Activated naive CD8-positive, alpha-beta T cell treated with anti-CD3 and anti-CD28 coated beads, Interleukin-2, amount 10 ng/mL, durations not matched to agents 7 days and 5 days (primary cell): ENCODE measurements around the gene IZUMO4. TPM values are rescaled to one million over a fixed set of nuclear protein-coding genes. Genes with fewer than 3 reads are reported as not detected.

Experiments used
- ATAC-seq: fragments of 150-1000 bp; cut with Tn5 transposase; one replicate; pipeline ENCODE4 v1.10.0; 2021; ENCODE audit warnings: low read depth, moderate library complexity
- POLR2A ChIA-PET: fragments of 350-600 bp; sonication (Branson Sonifier 250); formaldehyde crosslinking; loops from one replicate; lab custom pipeline; 2021; ENCODE audit warnings: antibody characterized with exemption; lab: Charles Lee
- DNase-seq: peaks from one replicate; pipeline ENCODE4 v3.0.0; 2021
- H3K27ac Mint-ChIP-seq: one replicate; pipeline ENCODE4 v1.8.0; 2022; ENCODE audit warnings: mild to moderate bottlenecking, mixed read lengths
- H3K27me3 Mint-ChIP-seq: one replicate; pipeline ENCODE4 v1.8.0; 2022; ENCODE audit warnings: mild to moderate bottlenecking, moderate library complexity, mixed read lengths
- H3K36me3 Mint-ChIP-seq: one replicate; pipeline ENCODE4 v1.8.0; 2021; ENCODE audit warnings: mild to moderate bottlenecking, mixed read lengths
- H3K4me1 Mint-ChIP-seq: one replicate; pipeline ENCODE4 v1.8.0; 2021; ENCODE audit warnings: mixed read lengths
- H3K4me3 Mint-ChIP-seq: one replicate; pipeline ENCODE4 v1.8.0; 2022; ENCODE audit warnings: mild to moderate bottlenecking, moderate library complexity, mixed read lengths
- H3K9me3 Mint-ChIP-seq: one replicate; pipeline ENCODE4 v1.8.0; 2021; ENCODE audit warnings: mixed read lengths
- total RNA-seq, 2 experiments: library from RNA; stranded (reverse); gene quantifications; one replicate each; pipeline ENCODE4 v1.2.3, GENCODE V29; 2021

Gene IZUMO4
- total RNA-seq, 2 experiments from 2014 or later = 16.0 to 17.7 TPM

- ATAC-seq (no peak), DNase-seq (no peak)
- H3K9me3 Mint-ChIP-seq = no peaks in the 10 kb centered on the region
- H3K4me1 Mint-ChIP-seq = no peaks in the 10 kb centered on the region
- H3K27ac Mint-ChIP-seq = no peak overlapping the region
- peaks cover 14% of the 10 kb centered on the region for H3K36me3 Mint-ChIP-seq
- H3K27me3 Mint-ChIP-seq = no peaks in the 10 kb centered on the region
- no peak overlapping the region for H3K4me3 Mint-ChIP-seq
- POLR2A ChIA-PET = no interaction called here
These were observed 35.5 kb downstream of the IZUMO4 start for GRCh38 chr19:2132191-2132590.

DNA sequence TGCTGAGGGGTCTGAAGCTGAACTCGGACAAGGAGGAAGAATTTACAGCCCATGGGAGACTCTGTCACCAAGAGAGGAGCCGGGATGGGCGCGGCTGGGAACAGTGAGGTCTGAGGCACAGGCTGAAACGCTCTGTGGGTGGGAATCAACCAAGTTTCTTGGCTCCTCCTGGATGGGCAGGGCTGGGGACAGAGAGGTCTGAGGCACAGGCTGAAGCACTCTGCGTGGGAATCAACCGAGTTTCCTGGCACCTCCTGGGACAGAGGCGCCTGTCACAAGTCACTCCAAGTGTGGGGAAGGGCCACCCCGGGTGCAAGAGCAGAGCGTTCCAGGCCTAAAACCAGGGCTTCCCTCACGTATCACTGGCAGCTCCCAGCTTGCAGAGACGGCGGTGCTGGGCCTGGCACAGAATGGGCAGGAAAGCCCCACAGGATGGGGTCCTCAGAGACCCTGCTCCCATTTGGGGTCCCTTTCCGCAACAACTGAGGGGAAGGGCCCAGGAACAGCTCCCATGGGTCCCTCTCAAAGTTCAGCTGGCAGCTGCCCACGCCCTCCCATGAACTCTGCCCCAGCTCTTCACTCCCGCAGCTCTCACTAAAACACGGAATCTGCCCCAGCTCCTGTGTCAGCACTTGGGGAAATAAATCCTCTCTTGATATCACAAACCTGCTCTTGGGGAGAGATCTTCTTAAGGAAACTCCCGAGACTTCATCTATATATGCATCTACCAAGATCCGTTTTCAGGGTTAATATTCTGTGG lies 36.2 kb downstream of the IZUMO4 start:
- POLR2A ChIA-PET = no interaction called here
- ATAC-seq (no peak), DNase-seq (no peak)
- H3K4me3 Mint-ChIP-seq = no peak overlapping the region
- no peaks in the 10 kb centered on the region for H3K4me1 Mint-ChIP-seq
- H3K27me3 Mint-ChIP-seq = no peaks in the 10 kb centered on the region
- peaks cover 14% of the 10 kb centered on the region for H3K36me3 Mint-ChIP-seq
- no peaks in the 10 kb centered on the region for H3K9me3 Mint-ChIP-seq
- H3K27ac Mint-ChIP-seq = no peak overlapping the region

- H3K27ac Mint-ChIP-seq = no peak overlapping the region
- ATAC-seq (no peak), DNase-seq (no peak)
- peaks cover 2% of the 10 kb centered on the region for H3K4me1 Mint-ChIP-seq
- no peaks in the 10 kb centered on the region for H3K27me3 Mint-ChIP-seq
- no peaks in the 10 kb centered on the region for H3K9me3 Mint-ChIP-seq
- peaks cover 15% of the 10 kb centered on the region for H3K36me3 Mint-ChIP-seq
- no peak overlapping the region for H3K4me3 Mint-ChIP-seq
- POLR2A ChIA-PET = no interaction called here
These were observed 39.0 kb downstream of the IZUMO4 start for GRCh38 chr19:2135474-2136402.

DNA sequence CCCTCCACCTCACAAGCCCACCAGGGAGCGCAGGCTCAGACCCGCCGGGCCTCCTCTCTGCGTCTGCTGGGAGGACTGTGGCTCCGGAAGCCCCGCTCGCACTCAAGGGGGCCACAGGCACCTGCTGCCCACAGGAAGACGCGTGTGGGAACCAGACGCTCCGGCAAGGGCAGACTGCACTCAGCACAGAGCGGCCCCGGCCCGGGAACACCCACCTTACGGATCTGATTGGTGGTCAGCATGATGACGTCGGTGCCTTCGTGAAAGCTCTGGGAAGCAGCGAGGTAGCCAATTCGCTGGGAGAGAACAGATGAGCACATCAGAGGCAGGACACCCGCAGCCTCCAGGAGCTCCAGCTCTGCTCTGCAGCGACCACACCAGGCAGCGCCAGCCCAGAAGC lies 40.1 kb downstream of the IZUMO4 start:
- ATAC-seq (no peak), DNase-seq (no peak)
- peaks cover 3% of the 10 kb centered on the region for H3K4me1 Mint-ChIP-seq

GRCh38 chr19:2138061-2138728 lies 41.5 kb downstream of the IZUMO4 start:
- no peak overlapping the region for H3K4me3 Mint-ChIP-seq
- H3K27ac Mint-ChIP-seq = no peak overlapping the region
- DNase-seq (no peak), ATAC-seq (no peak)
- peaks cover 3% of the 10 kb centered on the region for H3K4me1 Mint-ChIP-seq
- H3K9me3 Mint-ChIP-seq = no peaks in the 10 kb centered on the region
- peaks cover 12% of the 10 kb centered on the region for H3K36me3 Mint-ChIP-seq
- no peaks in the 10 kb centered on the region for H3K27me3 Mint-ChIP-seq
- POLR2A ChIA-PET = no interaction called here

More for the DNA sequence above, 40.1 kb downstream of the IZUMO4 start:
- POLR2A ChIA-PET = no interaction called here
- Mint-ChIP-seq H3K9me3 (no peaks in the 10 kb centered on the region), H3K27ac (no peak overlapping the region), H3K27me3 (no peaks in the 10 kb centered on the region), H3K4me3 (no peak overlapping the region), H3K36me3 (peaks cover 16% of the 10 kb centered on the region)

DNA sequence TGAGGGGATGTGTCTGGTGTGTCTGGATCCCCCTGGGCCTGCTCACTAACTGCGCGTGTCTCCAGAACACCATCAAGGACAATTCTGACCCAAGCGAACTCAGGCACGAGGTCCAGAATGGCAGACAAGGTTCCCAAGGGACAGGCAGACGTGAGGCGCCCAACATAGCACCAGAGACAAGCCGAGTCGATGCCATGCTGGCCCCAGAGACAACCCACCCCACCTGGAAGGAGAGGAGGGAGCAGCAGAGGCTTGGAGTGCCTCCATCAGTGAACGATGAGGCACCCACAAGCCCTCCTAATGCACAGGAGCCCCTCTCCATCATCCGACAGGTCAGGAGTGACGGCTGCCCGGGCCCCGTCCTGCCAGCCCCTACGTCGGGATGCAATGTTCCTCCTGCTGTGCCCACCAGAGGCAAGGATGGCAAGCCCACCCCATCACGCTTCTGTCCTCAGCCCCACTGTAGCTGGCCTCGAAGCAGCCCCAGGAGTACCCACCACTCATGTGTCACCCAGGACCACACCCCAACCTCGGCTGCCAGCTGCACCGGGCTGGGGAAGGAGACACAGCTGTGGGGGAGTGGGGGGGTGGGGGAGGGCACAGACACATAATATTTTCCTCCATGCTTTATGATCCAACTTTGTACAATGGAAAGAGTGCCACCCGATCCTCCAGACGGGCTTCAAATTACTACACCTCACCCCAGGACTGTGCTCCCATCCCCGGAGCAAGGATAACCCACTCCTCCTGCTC lies 42.8 kb downstream of the IZUMO4 start:
- Mint-ChIP-seq H3K27ac (no peak overlapping the region), H3K36me3 (peaks cover 12% of the 10 kb centered on the region), H3K4me3 (no peak overlapping the region), H3K9me3 (no peaks in the 10 kb centered on the region), H3K4me1 (peaks cover 3% of the 10 kb centered on the region), H3K27me3 (no peaks in the 10 kb centered on the region)
- ATAC-seq = no peak
- POLR2A ChIA-PET = no interaction called here
- DNase-seq = no peak

DNA sequence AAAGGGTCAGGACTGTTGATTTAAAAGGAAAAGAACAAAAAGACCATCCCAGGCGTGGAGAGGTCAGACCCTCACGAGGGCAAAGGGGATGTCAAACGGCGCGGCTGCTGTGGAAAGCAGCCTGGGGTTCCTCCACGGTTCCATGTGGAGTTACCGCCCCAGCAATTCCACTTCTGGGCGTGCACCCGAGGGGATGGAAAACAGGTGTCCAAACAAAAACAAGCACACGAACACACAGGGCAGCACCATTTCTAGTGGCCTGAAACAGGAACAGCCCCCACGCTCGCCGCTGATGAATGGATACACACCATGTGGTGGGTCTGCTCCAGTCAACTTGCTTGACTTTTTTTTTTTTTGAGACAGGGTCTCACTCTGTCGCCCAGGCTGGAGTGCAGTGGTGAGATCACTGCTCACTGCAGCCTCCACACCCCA lies 43.4 kb downstream of the IZUMO4 start:
- POLR2A ChIA-PET = no interaction called here
- Mint-ChIP-seq H3K27ac (no peak overlapping the region), H3K4me3 (no peak overlapping the region), H3K27me3 (no peaks in the 10 kb centered on the region), H3K9me3 (no peaks in the 10 kb centered on the region), H3K4me1 (peaks cover 5% of the 10 kb centered on the region), H3K36me3 (peaks cover 12% of the 10 kb centered on the region)
- no peak for ATAC-seq
- no peak for DNase-seq

DNA sequence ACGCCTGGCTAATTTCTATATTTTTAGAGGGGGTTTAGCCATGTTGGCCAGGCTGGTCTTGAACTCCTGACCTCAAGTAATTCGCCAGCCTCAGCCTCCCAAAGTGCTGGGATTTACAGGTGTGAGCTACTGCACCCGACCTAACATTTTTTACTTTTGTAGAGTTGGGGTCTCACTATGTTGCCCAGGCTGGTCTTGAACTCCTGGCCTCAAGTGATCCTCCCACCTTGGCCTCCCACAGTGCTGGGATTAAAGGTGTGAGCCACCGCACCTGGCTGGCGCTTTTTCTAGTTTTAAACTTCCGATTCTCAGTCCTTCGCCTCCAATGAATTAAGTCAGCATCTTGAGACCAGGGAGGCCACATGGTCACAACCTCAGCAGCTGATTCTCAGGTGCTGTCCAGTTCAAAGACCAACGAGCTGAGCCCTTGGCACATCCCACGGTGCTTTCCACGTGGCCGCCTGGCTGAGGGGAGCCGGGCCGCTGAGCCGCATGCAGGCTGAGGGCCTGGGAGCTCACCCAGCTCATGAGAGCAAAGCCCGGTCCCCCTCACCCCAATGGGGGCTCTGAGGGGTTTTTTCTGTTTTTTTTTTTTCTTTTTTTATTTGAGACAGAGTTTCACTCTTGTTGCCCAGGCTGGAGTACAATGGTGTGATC lies 45.6 kb downstream of the IZUMO4 start:
- H3K27ac Mint-ChIP-seq = no peak overlapping the region
- H3K4me3 Mint-ChIP-seq = no peak overlapping the region
- DNase-seq = no peak
- POLR2A ChIA-PET = no interaction called here
- peaks cover 9% of the 10 kb centered on the region for H3K36me3 Mint-ChIP-seq
- no peaks in the 10 kb centered on the region for H3K9me3 Mint-ChIP-seq
- H3K4me1 Mint-ChIP-seq = peaks cover 11% of the 10 kb centered on the region
- no peaks in the 10 kb centered on the region for H3K27me3 Mint-ChIP-seq
- no peak for ATAC-seq

DNA sequence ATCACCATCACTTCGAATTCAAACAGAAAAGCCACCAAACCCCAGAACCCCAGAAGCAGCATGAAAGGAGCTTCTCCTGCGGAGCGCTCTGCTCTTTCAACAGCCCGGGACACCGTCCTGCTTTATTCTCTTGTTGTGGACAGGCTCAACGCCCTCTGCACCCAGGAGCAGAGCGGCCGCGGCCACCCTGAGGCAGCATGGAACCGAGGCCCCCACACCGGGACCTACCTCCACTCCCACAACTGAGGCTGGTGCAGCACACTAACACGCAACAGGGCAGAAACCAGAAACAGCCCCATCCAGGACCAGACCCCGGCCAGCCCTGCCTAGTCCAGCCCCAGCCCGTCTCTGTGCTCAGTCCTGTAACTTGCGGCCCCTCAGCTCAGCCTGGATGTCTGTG lies 47.5 kb downstream of the IZUMO4 start:
- Mint-ChIP-seq H3K27ac (no peak overlapping the region), H3K27me3 (no peaks in the 10 kb centered on the region), H3K4me1 (peaks cover 19% of the 10 kb centered on the region), H3K36me3 (peaks cover 6% of the 10 kb centered on the region), H3K4me3 (no peak overlapping the region), H3K9me3 (no peaks in the 10 kb centered on the region)
- POLR2A ChIA-PET = no interaction called here
- DNase-seq (no peak), ATAC-seq (no peak)

DNA sequence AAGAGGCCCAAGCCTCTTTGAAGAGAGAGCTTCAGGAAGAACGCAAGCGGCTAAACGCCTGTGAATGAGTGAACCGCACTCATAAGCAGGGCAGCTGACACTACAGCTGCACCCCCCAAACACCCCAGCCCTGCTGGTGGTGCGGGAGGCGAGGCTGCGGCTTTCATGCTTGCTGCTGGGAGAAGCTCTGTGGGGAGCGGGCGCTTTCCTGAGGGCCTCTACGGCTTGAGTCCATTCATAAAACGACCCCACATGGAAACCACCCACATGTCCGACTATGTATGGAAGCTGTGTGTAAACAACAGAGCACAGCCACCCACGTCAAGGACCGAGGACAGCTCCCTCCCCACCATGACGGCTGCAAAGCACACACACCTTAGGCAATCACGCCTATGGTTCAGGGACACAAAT lies 49.1 kb downstream of the IZUMO4 start:
- peaks cover 3% of the 10 kb centered on the region for H3K36me3 Mint-ChIP-seq
- POLR2A ChIA-PET = interaction anchor here (0.7 kb wide), 1 partner anchor 36 kb away, joined by 3 read pairs; no protein-coding TSS in a partner anchor
- no peak overlapping the region for H3K4me3 Mint-ChIP-seq
- peak; percentile 27 for ATAC-seq
- no peak for DNase-seq
- no peaks in the 10 kb centered on the region for H3K9me3 Mint-ChIP-seq
- H3K4me1 Mint-ChIP-seq = peaks cover 28% of the 10 kb centered on the region
- no peaks in the 10 kb centered on the region for H3K27me3 Mint-ChIP-seq
- peak overlapping the region; percentile 64 for H3K27ac Mint-ChIP-seq

- H3K27ac Mint-ChIP-seq = no peak overlapping the region
- DNase-seq (no peak), ATAC-seq (no peak)
- no peaks in the 10 kb centered on the region for H3K9me3 Mint-ChIP-seq
- peaks cover 34% of the 10 kb centered on the region for H3K4me1 Mint-ChIP-seq
- H3K4me3 Mint-ChIP-seq = peak overlapping the region; percentile 74
- H3K27me3 Mint-ChIP-seq = no peaks in the 10 kb centered on the region
- peaks cover 2% of the 10 kb centered on the region for H3K36me3 Mint-ChIP-seq
- POLR2A ChIA-PET = interaction anchor here (0.6 kb wide), 1 partner anchor 105 kb away, joined by 9 read pairs; no protein-coding TSS in a partner anchor
These were observed 51.9 kb downstream of the IZUMO4 start for GRCh38 chr19:2148482-2149135.
